ENCODE data around the gene HMG20B. TPM values are rescaled to one million over a fixed set of nuclear protein-coding genes. Genes with fewer than 3 reads are reported as not detected.

HMG20B gene
- total RNA-seq, 3 donors from 2014 or later: 120 to 142 (median 127) TPM

DNA sequence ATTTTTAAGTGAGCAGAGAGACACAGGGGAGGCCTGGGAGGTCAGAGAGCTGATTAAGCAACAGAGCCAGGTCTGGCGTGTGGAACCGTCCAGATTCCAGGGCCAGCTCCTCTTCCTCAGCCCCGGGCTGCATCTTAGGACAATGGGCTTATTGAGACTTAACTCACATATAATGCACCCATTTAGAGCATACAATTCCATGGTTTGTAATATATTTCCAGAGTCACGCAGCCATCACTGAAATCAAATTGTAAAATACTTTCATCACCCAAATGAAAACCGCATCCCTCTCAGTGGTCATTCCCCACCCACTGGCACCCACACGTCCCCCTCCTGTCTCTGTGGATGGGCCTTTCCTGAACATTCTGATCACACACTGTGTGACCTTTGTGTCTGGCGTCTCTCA, 2.1 kb upstream of the HMG20B start:
- peak in 1 of 2 donors; percentile 86 for DNase-seq (ENCODE audit: low spot score in 2 of 2)

DNA sequence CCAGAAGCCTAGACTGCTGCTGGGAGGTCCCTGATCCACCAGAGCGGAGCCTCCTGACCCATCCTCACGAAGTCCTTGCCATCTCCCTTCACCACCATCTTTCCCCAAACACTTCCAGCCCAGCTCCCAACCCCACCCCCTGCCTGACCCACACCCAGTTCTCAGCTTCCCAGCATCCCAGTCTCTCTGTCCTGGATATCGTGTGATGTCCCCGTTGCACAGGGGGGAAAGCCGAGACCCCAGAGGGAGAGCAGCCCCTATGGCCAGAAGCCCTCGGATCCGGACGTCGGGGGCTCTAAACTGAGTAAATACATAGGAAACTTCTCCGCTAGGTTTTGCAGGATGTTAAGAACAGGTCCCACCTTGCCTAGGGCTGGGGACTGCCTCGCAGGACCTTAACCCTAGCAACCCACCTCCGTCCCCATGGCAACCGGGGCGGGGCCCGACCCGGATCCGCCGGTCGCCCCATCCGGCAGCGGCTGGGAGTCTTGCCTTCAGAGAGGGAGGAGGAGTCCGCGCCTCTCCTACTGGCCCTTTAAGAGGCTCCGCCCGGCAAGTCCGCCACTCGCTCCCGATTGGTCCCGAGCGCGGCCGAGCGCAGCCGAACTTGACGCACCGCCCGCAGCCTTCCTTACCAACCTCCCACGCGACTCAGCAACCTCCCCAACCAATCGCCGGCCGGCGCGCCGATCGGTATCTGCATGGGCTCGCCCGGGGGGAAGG, 451 bp upstream of the HMG20B start:
- H3K27me3 ChIP-seq: no peaks in the 10 kb centered on the region
- H3K27ac ChIP-seq: peak overlapping the region; percentile 76 to 92
- TF ChIP-seq, protein P1, sequence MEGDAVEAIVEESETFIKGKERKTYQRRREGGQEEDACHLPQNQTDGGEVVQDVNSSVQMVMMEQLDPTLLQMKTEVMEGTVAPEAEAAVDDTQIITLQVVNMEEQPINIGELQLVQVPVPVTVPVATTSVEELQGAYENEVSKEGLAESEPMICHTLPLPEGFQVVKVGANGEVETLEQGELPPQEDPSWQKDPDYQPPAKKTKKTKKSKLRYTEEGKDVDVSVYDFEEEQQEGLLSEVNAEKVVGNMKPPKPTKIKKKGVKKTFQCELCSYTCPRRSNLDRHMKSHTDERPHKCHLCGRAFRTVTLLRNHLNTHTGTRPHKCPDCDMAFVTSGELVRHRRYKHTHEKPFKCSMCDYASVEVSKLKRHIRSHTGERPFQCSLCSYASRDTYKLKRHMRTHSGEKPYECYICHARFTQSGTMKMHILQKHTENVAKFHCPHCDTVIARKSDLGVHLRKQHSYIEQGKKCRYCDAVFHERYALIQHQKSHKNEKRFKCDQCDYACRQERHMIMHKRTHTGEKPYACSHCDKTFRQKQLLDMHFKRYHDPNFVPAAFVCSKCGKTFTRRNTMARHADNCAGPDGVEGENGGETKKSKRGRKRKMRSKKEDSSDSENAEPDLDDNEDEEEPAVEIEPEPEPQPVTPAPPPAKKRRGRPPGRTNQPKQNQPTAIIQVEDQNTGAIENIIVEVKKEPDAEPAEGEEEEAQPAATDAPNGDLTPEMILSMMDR (IDR thresholded peaks at IDR 0.05): no peak
- TF ChIP-seq POLR2AphosphoS5 (IDR thresholded peaks at IDR 0.05) (peak in 1 of 3 donors; percentile 50), POLR2A (IDR thresholded peaks at IDR 0.05) (no peak)

More for the DNA sequence above, 2.1 kb upstream of the HMG20B start:
- H3K9me3 ChIP-seq: no peaks in the 10 kb centered on the region
- peak overlapping the region; percentile 64 to 76 for H3K27ac ChIP-seq
- TF ChIP-seq POLR2AphosphoS5 (IDR thresholded peaks at IDR 0.05) (peak in 1 of 3 donors; percentile 28), POLR2A (IDR thresholded peaks at IDR 0.05) (no peak)
- TF ChIP-seq, protein P1 (IDR thresholded peaks at IDR 0.05): no peak
- H3K4me3 ChIP-seq: no peak overlapping the region
- no peaks in the 10 kb centered on the region for H3K4me1 ChIP-seq
- no peaks in the 10 kb centered on the region for H3K36me3 ChIP-seq
- intact Hi-C loops (cut with DNase I; ENCODE audit: low total_unique reads): no loop called here
- H3K27me3 ChIP-seq: no peaks in the 10 kb centered on the region

DNA sequence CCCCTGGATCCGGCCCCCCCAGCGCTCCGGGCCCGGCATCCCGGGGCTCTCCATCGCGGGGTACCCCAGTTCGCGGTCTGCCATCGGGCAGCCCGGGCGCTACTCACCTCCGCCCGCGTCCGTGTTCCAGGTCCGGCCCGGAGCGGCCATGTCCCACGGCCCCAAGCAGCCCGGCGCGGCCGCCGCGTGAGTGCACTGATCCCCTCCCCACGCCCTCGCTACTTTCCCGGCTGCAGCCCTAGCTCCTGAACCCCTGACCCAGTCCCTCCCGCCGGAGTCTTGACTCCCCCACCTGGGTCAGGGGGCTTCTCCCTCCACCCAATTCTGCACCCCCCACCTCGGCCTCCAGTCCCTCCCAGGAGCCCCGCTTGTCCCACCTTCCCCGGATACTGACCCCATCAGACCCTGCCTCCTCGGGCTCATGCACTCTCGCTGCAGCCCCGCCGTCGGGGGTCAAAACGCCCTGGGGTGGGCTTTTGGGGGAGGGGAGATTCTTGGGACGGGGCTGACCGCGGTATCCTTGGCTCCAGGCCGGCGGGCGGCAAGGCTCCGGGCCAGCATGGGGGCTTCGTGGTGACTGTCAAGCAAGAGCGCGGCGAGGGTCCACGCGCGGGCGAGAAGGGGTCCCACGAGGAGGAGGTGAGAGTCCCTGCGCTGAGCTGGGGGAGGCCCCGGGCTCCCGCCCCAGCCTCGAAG, 566 bp downstream of the HMG20B start:
- Histone ChIP-seq H3K27ac (peak overlapping the region; percentile 89 to 92), H3K4me1 (no peaks in the 10 kb centered on the region), H3K27me3 (no peaks in the 10 kb centered on the region), H3K9me3 (no peaks in the 10 kb centered on the region), H3K4me3 (peak overlapping the region; percentile 90 to 96 (median 95)), H3K36me3 (no peaks in the 10 kb centered on the region)
- peak; percentile 6 for TF ChIP-seq POLR2A (IDR thresholded peaks at IDR 0.05)
- TF ChIP-seq, protein P1 (IDR thresholded peaks at IDR 0.05): no peak
- intact Hi-C loops (cut with DNase I; ENCODE audit: low total_unique reads): no loop called here
- DNase-seq (ENCODE audit: low spot score in 2 of 2): no peak

More for the DNA sequence above, 451 bp upstream of the HMG20B start:
- peak; percentile 100 for DNase-seq (ENCODE audit: low spot score in 2 of 2)
- intact Hi-C loops (cut with DNase I; ENCODE audit: low total_unique reads): no loop called here
- no peaks in the 10 kb centered on the region for H3K36me3 ChIP-seq
- no peaks in the 10 kb centered on the region for H3K4me1 ChIP-seq
- peak overlapping the region; percentile 90 to 96 (median 95) for H3K4me3 ChIP-seq
- no peaks in the 10 kb centered on the region for H3K9me3 ChIP-seq

DNA sequence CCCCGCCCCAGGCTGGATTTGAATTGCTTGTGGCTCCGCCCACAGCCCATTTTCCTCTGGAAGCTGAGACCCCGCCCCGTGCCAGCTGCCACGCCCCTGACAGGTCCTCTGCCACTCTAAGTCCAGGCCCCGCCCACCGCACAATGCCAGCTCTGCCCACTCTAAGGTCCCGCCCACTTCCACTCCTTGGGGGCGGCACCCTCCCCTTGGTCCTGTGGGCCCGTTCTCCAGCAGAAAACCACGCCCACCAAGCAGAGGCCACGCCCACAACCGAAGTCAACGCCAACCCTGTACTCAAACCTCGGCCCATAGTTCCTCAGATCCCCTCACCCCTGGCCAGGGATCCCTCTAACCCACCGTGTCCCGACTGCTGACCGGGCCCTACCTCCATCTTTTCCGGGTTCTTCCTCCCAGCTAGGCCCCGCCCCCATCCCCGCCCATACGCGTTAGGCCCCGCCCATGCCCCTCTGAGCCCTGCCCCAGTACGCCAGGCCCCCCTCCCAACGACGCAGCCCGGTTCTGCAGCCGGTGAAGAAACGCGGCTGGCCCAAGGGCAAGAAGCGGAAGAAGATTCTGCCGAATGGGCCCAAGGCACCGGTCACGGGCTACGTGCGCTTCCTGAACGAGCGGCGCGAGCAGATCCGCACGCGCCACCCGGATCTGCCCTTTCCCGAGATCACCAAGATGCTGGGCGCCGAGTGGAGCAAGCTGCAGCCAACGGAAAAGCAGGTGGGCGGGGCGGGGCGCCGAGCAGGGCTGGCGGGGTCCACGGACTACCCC, 1.3 kb downstream of the HMG20B start:
- intact Hi-C loops (cut with DNase I; ENCODE audit: low total_unique reads): no loop called here

DNA sequence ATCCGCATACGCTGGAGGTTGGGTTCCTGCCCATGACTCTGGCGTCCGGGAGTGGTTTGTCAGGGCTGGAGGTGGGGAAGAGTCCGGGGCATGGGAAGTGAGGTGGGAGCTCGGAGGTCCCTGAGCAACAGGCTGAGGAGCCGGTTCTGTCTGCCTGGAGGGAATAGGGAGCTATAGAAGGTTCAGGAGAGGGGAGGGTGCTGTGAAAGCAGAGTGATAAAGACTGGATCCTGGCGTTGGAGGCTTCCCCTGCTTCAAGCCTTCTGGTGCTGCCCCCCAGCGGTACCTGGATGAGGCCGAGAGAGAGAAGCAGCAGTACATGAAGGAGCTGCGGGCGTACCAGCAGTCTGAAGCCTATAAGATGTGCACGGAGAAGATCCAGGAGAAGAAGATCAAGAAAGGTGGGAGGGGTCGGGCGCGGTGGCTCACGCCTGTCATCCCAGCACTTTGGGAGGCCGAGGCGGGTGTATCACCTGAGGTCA, 2.6 kb downstream of the HMG20B start:
- Histone ChIP-seq H3K27ac (no peak overlapping the region), H3K9me3 (no peaks in the 10 kb centered on the region), H3K4me3 (no peak overlapping the region), H3K27me3 (no peaks in the 10 kb centered on the region), H3K36me3 (no peaks in the 10 kb centered on the region), H3K4me1 (no peaks in the 10 kb centered on the region)
- DNase-seq (ENCODE audit: low spot score in 2 of 2): no peak
- TF ChIP-seq POLR2AphosphoS5 (IDR thresholded peaks at IDR 0.05): no peak
- TF ChIP-seq, protein P1 (IDR thresholded peaks at IDR 0.05): no peak
- intact Hi-C loops (cut with DNase I; ENCODE audit: low total_unique reads): no loop called here

More for the DNA sequence above, 1.3 kb downstream of the HMG20B start:
- Histone ChIP-seq H3K9me3 (no peaks in the 10 kb centered on the region), H3K4me1 (no peaks in the 10 kb centered on the region), H3K27me3 (no peaks in the 10 kb centered on the region), H3K4me3 (peak overlapping the region; percentile 90 to 96 (median 95)), H3K27ac (peak overlapping the region; percentile 44 to 89), H3K36me3 (no peaks in the 10 kb centered on the region)
- TF ChIP-seq POLR2A (IDR thresholded peaks at IDR 0.05) (no peak), POLR2AphosphoS5 (IDR thresholded peaks at IDR 0.05) (no peak)
- DNase-seq (ENCODE audit: low spot score in 2 of 2): peak; percentile 81 to 94
